DND-41 (cell line): Measurements from ENCODE around the gene LRRC28.

Experiments
- CTCF ChIP-seq: IDR thresholded peaks from 2 replicates; pipeline ENCODE4 v1.5.1; 2012; ENCODE audit warnings: borderline replicate concordance, low read length, moderate library complexity, mild to moderate bottlenecking; ENCODE audit not compliant: poor library complexity, severe bottlenecking; ENCODE audit errors: extremely low read depth
- EZH2 ChIP-seq: IDR thresholded peaks from 3 replicates; pipeline ENCODE4 v1.6.1; 2012; ENCODE audit warnings: borderline replicate concordance, low read depth, mild to moderate bottlenecking, moderate library complexity, low read length, inconsistent platforms; ENCODE audit not compliant: severe bottlenecking

- TF ChIP-seq CTCF (peak; percentile 3), EZH2 (no peak)
Observed at GRCh38 chr15:99275061-99275460, 23.8 kb downstream of the LRRC28 start.
